Type B pancreatic cell (in vitro differentiated cells): ENCODE measurements around the gene STIM1. TPM values are rescaled to one million over a fixed set of nuclear protein-coding genes. Genes with fewer than 3 reads are reported as not detected.
"Not testable (repeated sequence)": the region's sequence is repeated elsewhere in the genome, so short reads cannot be mapped to it uniquely, and the experiment has no call there.

ENCODE experiments used
- DNase-seq: peaks from one replicate; pipeline ENCODE4 v3.0.0; 2021; ENCODE audit warnings: mixed read lengths; ENCODE audit not compliant: unreplicated experiment; ENCODE audit errors: extremely low spot score
- H3K27ac Mint-ChIP-seq: 2 replicates; pipeline ENCODE4 v1.8.0; 2021; ENCODE audit warnings: mild to moderate bottlenecking, mixed read lengths
- H3K27me3 Mint-ChIP-seq: 2 replicates; pipeline ENCODE4 v1.8.0; 2021; ENCODE audit warnings: mixed read lengths
- H3K36me3 Mint-ChIP-seq: 2 replicates; pipeline ENCODE4 v1.8.0; 2021; ENCODE audit warnings: mixed read lengths
- H3K4me1 Mint-ChIP-seq: one replicate; pipeline ENCODE4 v1.8.0; 2021; ENCODE audit warnings: mixed read lengths; ENCODE audit not compliant: unreplicated experiment
- H3K4me3 Mint-ChIP-seq: 2 replicates; pipeline ENCODE4 v1.8.0; 2021; ENCODE audit warnings: mild to moderate bottlenecking, mixed read lengths
- H3K9me3 Mint-ChIP-seq: 2 replicates; pipeline ENCODE4 v1.8.0; 2021; ENCODE audit warnings: mixed read lengths
- total RNA-seq: library from RNA; stranded (reverse); gene quantifications from 2 replicates; pipeline ENCODE4 v1.2.1, GENCODE V29; 2021; ENCODE audit warnings: low replicate concordance
- TF ChIP-seq, protein P1 (sequence below): fragments of 200-600 bp; sonication (generic); conservative IDR thresholded peaks from 2 replicates; pipeline ENCODE4 v1.5.0; 2021; ENCODE audit warnings: antibody characterized with exemption, mild to moderate bottlenecking

Gene STIM1
- total RNA-seq, 1 donor from 2014 or later: 38.9 TPM

DNA sequence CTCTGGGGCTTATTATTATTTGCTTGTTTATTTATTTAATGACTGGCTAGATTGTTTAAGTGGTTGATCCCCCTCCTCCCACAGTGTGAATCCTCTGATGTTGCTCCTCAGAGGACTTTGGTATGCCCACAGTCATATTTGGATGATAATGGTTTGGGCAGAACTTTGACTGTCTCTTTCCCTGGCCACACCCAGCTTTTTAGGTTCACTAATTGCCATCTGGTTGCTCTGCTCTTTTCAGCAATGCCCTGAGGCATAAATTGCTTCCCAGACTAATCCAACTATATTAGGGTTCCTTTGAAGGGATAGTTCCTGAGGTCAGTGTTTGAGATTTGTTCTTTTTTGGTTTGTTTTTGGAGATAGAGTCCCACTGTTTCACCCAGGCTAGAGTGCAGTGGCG lies 139.8 kb downstream of the STIM1 start:
- H3K9me3 Mint-ChIP-seq: peaks cover 19% of the 10 kb centered on the region
- H3K4me3 Mint-ChIP-seq: no peak overlapping the region
- H3K4me1 Mint-ChIP-seq: no peaks in the 10 kb centered on the region
- no peak overlapping the region for H3K27ac Mint-ChIP-seq
- no peaks in the 10 kb centered on the region for H3K27me3 Mint-ChIP-seq
- DNase-seq: no peak
- H3K36me3 Mint-ChIP-seq: peaks cover 11% of the 10 kb centered on the region
- TF ChIP-seq, protein P1, sequence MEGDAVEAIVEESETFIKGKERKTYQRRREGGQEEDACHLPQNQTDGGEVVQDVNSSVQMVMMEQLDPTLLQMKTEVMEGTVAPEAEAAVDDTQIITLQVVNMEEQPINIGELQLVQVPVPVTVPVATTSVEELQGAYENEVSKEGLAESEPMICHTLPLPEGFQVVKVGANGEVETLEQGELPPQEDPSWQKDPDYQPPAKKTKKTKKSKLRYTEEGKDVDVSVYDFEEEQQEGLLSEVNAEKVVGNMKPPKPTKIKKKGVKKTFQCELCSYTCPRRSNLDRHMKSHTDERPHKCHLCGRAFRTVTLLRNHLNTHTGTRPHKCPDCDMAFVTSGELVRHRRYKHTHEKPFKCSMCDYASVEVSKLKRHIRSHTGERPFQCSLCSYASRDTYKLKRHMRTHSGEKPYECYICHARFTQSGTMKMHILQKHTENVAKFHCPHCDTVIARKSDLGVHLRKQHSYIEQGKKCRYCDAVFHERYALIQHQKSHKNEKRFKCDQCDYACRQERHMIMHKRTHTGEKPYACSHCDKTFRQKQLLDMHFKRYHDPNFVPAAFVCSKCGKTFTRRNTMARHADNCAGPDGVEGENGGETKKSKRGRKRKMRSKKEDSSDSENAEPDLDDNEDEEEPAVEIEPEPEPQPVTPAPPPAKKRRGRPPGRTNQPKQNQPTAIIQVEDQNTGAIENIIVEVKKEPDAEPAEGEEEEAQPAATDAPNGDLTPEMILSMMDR: no peak

DNA sequence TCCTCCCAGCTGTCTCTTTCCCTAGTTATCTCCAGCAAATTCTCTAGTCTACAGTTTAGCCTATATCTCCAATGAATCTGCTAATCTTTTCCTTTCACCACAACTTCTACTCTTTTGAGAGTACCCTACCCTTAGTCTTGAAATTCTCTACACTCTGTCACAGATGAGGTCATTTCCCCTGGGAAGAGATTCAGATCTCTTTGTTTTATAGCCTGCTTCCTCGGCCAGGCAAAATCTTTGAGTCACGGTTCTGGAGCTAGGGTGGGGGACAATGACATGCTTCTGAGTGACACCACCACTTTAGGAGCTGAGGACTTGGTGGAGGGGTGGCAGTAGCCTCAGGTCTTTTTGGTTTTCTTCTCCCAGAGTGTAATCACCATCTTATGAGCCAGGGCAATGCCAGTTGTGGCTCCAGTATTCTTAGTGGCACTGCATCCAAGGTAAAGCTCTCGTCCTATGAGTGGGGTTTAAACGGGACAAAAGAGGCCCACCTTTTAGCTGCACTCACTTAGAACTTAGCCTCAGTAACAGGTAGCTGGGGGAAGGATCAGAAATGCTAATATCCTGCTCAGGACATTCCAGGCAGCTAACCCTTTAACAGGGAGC lies 140.6 kb downstream of the STIM1 start:
- no peak overlapping the region for H3K4me3 Mint-ChIP-seq
- H3K36me3 Mint-ChIP-seq: peaks cover 11% of the 10 kb centered on the region
- H3K27ac Mint-ChIP-seq: no peak overlapping the region
- TF ChIP-seq, protein P1: no peak
- H3K4me1 Mint-ChIP-seq: no peaks in the 10 kb centered on the region
- no peaks in the 10 kb centered on the region for H3K27me3 Mint-ChIP-seq
- H3K9me3 Mint-ChIP-seq: peaks cover 19% of the 10 kb centered on the region
- DNase-seq: no peak

- Mint-ChIP-seq H3K9me3 (peaks cover 19% of the 10 kb centered on the region), H3K4me1 (no peaks in the 10 kb centered on the region), H3K4me3 (no peak overlapping the region), H3K36me3 (peaks cover 11% of the 10 kb centered on the region), H3K27me3 (no peaks in the 10 kb centered on the region), H3K27ac (no peak overlapping the region)
- TF ChIP-seq, protein P1: no peak
- no peak for DNase-seq
Measured at GRCh38 chr11:3996651-3997050, 141.2 kb downstream of the STIM1 start.

- H3K27me3 Mint-ChIP-seq: not testable (repeated sequence)
Measured at GRCh38 chr11:4004753-4005152, 149.3 kb downstream of the STIM1 start.

DNA sequence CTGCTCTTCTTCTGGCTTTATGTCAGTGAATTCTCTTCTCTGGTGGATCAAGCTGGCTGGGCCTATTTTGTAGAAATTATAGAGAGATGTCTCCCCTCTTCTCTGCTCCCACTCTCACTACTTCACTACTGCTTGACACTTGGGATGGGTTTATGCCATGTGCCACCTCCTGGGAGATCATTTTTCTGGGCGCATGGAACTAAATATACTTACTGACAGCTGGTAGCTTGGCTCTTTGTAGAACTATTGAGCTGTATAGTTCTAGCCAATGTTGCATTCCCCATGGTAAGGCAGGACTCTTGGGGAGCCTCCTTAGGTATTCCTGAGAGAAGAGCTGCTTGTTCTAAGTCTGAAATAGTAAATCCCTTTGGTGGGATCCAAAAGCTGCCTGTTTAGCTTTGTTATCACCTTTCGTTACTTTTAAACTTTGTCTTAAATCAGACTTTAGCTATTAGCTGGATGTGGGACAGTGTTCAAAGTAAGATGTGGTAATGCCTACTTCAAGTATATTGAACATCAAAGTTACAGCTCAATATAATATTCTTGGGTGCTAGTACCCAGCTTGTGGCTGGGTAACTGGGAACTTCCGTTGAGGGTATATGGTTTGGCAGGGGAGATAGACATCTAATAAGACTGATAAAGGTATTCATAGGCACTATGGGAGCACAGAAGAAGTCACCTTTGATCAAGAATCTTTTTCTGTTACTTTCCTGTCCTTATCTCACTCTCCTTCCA lies 151.6 kb downstream of the STIM1 start:
- no peaks in the 10 kb centered on the region for H3K36me3 Mint-ChIP-seq
- TF ChIP-seq, protein P1: no peak
- H3K4me1 Mint-ChIP-seq: no peaks in the 10 kb centered on the region

More at GRCh38 chr11:4004753-4005152, 149.3 kb downstream of the STIM1 start:
- H3K4me3 Mint-ChIP-seq, H3K27ac Mint-ChIP-seq, H3K9me3 Mint-ChIP-seq, DNase-seq, H3K36me3 Mint-ChIP-seq, H3K4me1 Mint-ChIP-seq: not testable (repeated sequence)

GRCh38 chr11:4008116-4008515 lies 152.7 kb downstream of the STIM1 start:
- Mint-ChIP-seq H3K36me3 (no peaks in the 10 kb centered on the region), H3K4me3 (no peak overlapping the region), H3K4me1 (no peaks in the 10 kb centered on the region), H3K27me3 (no peaks in the 10 kb centered on the region), H3K9me3 (no peaks in the 10 kb centered on the region), H3K27ac (no peak overlapping the region)
- no peak for DNase-seq
- TF ChIP-seq, protein P1: no peak

More for the DNA sequence above, 151.6 kb downstream of the STIM1 start:
- no peak for DNase-seq
- Mint-ChIP-seq H3K4me3 (no peak overlapping the region), H3K9me3 (no peaks in the 10 kb centered on the region), H3K27ac (no peak overlapping the region), H3K27me3 (no peaks in the 10 kb centered on the region)

DNA sequence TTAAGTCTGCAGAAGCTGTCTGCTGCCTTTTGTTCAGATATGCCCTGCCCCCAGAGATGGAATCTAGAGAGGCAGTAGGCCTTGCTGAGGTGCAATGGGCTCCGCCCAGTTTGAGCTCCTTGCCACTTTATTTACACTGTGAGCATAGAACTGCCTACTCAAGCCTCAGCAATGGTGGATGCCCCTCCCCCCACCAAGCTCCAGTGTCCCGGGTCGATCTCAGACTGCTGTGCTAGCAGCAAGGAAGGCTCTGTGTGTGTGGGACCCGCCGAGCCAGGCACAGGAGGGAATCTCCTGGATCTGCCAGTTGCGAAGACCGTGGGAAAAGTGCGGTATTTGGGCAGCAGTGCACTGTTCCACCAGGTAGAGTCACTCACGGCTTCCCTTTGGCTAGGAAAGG lies 161.1 kb downstream of the STIM1 start:
- not testable (repeated sequence) for H3K27ac Mint-ChIP-seq, H3K36me3 Mint-ChIP-seq, H3K4me1 Mint-ChIP-seq, H3K27me3 Mint-ChIP-seq, DNase-seq, H3K4me3 Mint-ChIP-seq
- peaks cover 15% of the 10 kb centered on the region for H3K9me3 Mint-ChIP-seq
